ENCODE measurements around the gene TMCC1. TPM values are rescaled to one million over a fixed set of nuclear protein-coding genes. Genes with fewer than 3 reads are reported as not detected.

TMCC1 gene
- total RNA-seq, 1 donor from 2014 or later, result 36.9 TPM

DNA sequence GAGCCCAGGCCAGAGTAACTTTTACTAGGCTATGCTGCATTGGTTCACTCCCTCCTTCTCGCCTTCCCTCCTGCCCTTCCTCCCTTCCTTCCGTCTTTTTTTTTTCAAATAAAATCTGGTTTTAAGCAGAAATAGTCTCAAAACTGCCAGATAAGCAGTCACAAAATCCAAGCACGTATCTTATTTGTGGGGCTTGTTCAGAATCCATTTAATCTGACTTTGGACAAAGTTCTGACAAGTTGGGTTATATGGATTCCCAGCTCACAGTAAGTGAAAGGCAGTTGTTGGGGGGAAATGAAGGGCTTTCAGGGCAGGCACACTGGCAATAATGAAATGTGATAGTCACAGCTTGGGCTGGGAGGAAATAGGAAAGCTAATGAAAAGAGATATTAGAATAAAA lies 255.0 kb downstream of the TMCC1 start:
- Mint-ChIP-seq H3K4me3 (no peak overlapping the region), H3K4me1 (peaks cover 5% of the 10 kb centered on the region), H3K27ac (ENCODE audit: unreplicated experiment) (no peak overlapping the region), H3K9me3 (peaks cover 7% of the 10 kb centered on the region), H3K27me3 (ENCODE audit: low read depth) (peaks cover 3% of the 10 kb centered on the region), H3K36me3 (ENCODE audit: low read depth) (peaks cover 3% of the 10 kb centered on the region)
- no peak for TF ChIP-seq CTCF (conservative IDR thresholded peaks at IDR 0.05)
- no peak for DNase-seq (ENCODE audit: low read depth, low spot score)

DNA sequence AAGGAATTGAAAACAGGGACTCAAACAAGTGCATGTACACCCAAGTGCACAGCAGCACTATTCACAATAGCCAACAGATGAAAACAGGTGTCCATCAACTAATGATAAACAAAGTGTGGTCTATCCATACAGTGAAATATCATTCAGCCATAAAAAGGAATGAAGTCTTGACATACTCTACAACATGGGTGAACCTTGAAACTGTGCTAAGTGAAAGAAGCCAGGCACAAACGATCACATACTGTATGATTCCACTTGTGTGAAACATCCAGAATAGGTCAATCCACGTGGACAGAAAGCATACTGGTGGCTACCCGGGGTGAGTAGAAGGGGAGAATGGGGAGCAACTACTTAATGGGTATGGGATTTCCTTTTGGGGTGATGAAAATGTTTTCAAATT lies 257.4 kb downstream of the TMCC1 start:
- H3K9me3 Mint-ChIP-seq, result peaks cover 7% of the 10 kb centered on the region
- H3K27me3 Mint-ChIP-seq (ENCODE audit: low read depth), result no peaks in the 10 kb centered on the region
- DNase-seq (ENCODE audit: low read depth, low spot score), result no peak
- H3K36me3 Mint-ChIP-seq (ENCODE audit: low read depth), result peaks cover 3% of the 10 kb centered on the region
- H3K27ac Mint-ChIP-seq (ENCODE audit: unreplicated experiment), result no peak overlapping the region
- no peak overlapping the region for H3K4me3 Mint-ChIP-seq
- H3K4me1 Mint-ChIP-seq, result peaks cover 8% of the 10 kb centered on the region
- no peak for TF ChIP-seq CTCF (conservative IDR thresholded peaks at IDR 0.05)

- no peak overlapping the region for H3K4me3 Mint-ChIP-seq
Observed at GRCh38 chr3:129635656-129636055, 257.9 kb downstream of the TMCC1 start.

GRCh38 chr3:129633751-129634481 lies 259.6 kb downstream of the TMCC1 start:
- Mint-ChIP-seq H3K9me3 (peaks cover 7% of the 10 kb centered on the region), H3K27ac (ENCODE audit: unreplicated experiment) (peak overlapping the region; percentile 71), H3K4me1 (peaks cover 8% of the 10 kb centered on the region), H3K4me3 (no peak overlapping the region), H3K36me3 (ENCODE audit: low read depth) (peaks cover 3% of the 10 kb centered on the region), H3K27me3 (ENCODE audit: low read depth) (no peaks in the 10 kb centered on the region)
- DNase-seq (ENCODE audit: low read depth, low spot score), result no peak
- TF ChIP-seq CTCF (conservative IDR thresholded peaks at IDR 0.05), result no peak

More at GRCh38 chr3:129635656-129636055, 257.9 kb downstream of the TMCC1 start:
- Mint-ChIP-seq H3K9me3 (peaks cover 7% of the 10 kb centered on the region), H3K27me3 (ENCODE audit: low read depth) (no peaks in the 10 kb centered on the region), H3K27ac (ENCODE audit: unreplicated experiment) (no peak overlapping the region), H3K36me3 (ENCODE audit: low read depth) (peaks cover 3% of the 10 kb centered on the region), H3K4me1 (peaks cover 8% of the 10 kb centered on the region)
- DNase-seq (ENCODE audit: low read depth, low spot score), result no peak
- no peak for TF ChIP-seq CTCF (conservative IDR thresholded peaks at IDR 0.05)

DNA sequence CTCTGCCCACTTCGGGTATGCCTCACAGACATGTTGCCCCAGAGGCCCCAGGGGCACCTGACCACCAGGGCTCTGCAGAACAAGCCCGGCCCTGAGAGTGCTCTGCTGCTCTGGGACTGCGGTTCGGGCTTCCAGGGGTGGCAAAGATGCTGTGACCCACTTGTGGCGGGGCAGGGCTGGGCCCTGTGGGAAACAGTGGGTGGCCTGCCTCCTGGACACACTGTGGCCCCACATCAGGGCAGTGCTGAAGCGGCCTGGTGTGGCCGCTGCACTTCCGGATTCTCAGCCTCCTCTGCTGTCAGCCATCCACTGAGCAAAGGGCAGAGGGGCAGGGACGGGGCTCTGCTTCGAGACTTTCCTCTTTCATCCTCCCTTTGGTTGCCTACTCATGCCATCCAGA lies 260.5 kb downstream of the TMCC1 start:
- peaks cover 3% of the 10 kb centered on the region for H3K36me3 Mint-ChIP-seq (ENCODE audit: low read depth)
- no peak overlapping the region for H3K4me3 Mint-ChIP-seq
- H3K4me1 Mint-ChIP-seq, result peaks cover 13% of the 10 kb centered on the region
- TF ChIP-seq CTCF (conservative IDR thresholded peaks at IDR 0.05), result no peak
- no peak for DNase-seq (ENCODE audit: low read depth, low spot score)
- no peaks in the 10 kb centered on the region for H3K27me3 Mint-ChIP-seq (ENCODE audit: low read depth)
- H3K9me3 Mint-ChIP-seq, result peaks cover 7% of the 10 kb centered on the region
- H3K27ac Mint-ChIP-seq (ENCODE audit: unreplicated experiment), result no peak overlapping the region

Data from neural crest cell (in vitro differentiated cells).